DMS114 treated with DMSO at 0.1 percent for 48 hours (cell line): ENCODE results near the gene TSGA10.
"Not testable (repeated sequence)": the region's sequence is repeated elsewhere in the genome, so short reads cannot be mapped to it uniquely, and the experiment has no call there.

ENCODE experiments used
- DNase-seq: peaks from one replicate; lab custom pipeline; 2025; ENCODE audit not compliant: unreplicated experiment; lab: John Stamatoyannopoulos, UW

Gene TSGA10

GRCh38 chr2:99154643-99155536 is at the start of gene TSGA10, which contains the start of gene LIPT1:
TSGA10 (minus strand) TSS chr2:99154942; CDS start chr2:99109439, 45,503 bp downstream.
LIPT1 (plus strand) TSS chr2:99154967; CDS start chr2:99161958, 6,991 bp downstream.
- peak; percentile 85 for DNase-seq

GRCh38 chr2:99201959-99202678 is 47.4 kb upstream of the TSGA10 start:
- DNase-seq, result no peak

- no peak for DNase-seq
Observed at GRCh38 chr2:99200076-99200800, 45.5 kb upstream of the TSGA10 start.

- no peak for DNase-seq
Observed at GRCh38 chr2:99198103-99198841, 43.5 kb upstream of the TSGA10 start.

GRCh38 chr2:99192364-99192763 is 37.6 kb upstream of the TSGA10 start:
- not testable (repeated sequence) for DNase-seq

- DNase-seq, result no peak
Observed at GRCh38 chr2:99190548-99190947, 35.8 kb upstream of the TSGA10 start.

- DNase-seq, result no peak
Observed at GRCh38 chr2:99188357-99188756, 33.6 kb upstream of the TSGA10 start.

- DNase-seq, result no peak
Observed at GRCh38 chr2:99187011-99187410, 32.3 kb upstream of the TSGA10 start.

- no peak for DNase-seq
Observed at GRCh38 chr2:99184811-99185210, 30.1 kb upstream of the TSGA10 start.

- no peak for DNase-seq
Observed at GRCh38 chr2:99183025-99183424, 28.3 kb upstream of the TSGA10 start.

GRCh38 chr2:99181624-99182000 is 26.9 kb upstream of the TSGA10 start:
- DNase-seq, result no peak

- DNase-seq, result peak; percentile 96
Observed at GRCh38 chr2:99180755-99181623, 26.2 kb upstream of the TSGA10 start, which contains the start of the genes MITD1 and MRPL30. MITD1 (minus strand) TSS chr2:99181058; CDS start chr2:99180981, 77 bp downstream. MRPL30 (plus strand) TSS chr2:99181184; CDS start chr2:99186204, 5,020 bp downstream.

- DNase-seq, result no peak
Observed at GRCh38 chr2:99171377-99172140, 16.8 kb upstream of the TSGA10 start.

GRCh38 chr2:99169534-99169933 is 14.8 kb upstream of the TSGA10 start:
- no peak for DNase-seq

GRCh38 chr2:99166218-99166617 is 11.5 kb upstream of the TSGA10 start:
- DNase-seq, result no peak

- no peak for DNase-seq
Observed at GRCh38 chr2:99159594-99159993, 4.9 kb upstream of the TSGA10 start.

GRCh38 chr2:99158599-99158998 is 3.9 kb upstream of the TSGA10 start:
- no peak for DNase-seq

GRCh38 chr2:99156891-99157290 is 2.1 kb upstream of the TSGA10 start:
- DNase-seq, result no peak
